HG03196 (cell line): ENCODE results near the gene FERD3L.
"Not testable (repeated sequence)": the region's sequence is repeated elsewhere in the genome, so short reads cannot be mapped to it uniquely, and the experiment has no call there.

ENCODE experiments used
- ATAC-seq: cut with Tn5 transposase; IDR thresholded peaks from one replicate; pipeline ENCODE4 v1.9.1; 2021; ENCODE audit not compliant: unreplicated experiment

Gene FERD3L, protein sequence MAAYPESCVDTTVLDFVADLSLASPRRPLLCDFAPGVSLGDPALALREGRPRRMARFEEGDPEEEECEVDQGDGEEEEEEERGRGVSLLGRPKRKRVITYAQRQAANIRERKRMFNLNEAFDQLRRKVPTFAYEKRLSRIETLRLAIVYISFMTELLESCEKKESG

GRCh38 chr7:19144661-19145433 is at the start of gene FERD3L:
Gene FERD3L, minus strand, starts transcription at chr7:19145421. Its CDS starts 59 bp downstream, at chr7:19145362.
- ATAC-seq: no peak

GRCh38 chr7:19194417-19194816 is 49.2 kb upstream of the FERD3L start:
- ATAC-seq: not testable (repeated sequence)

- ATAC-seq: no peak
Measured at GRCh38 chr7:19181634-19182033, 36.4 kb upstream of the FERD3L start.

DNA sequence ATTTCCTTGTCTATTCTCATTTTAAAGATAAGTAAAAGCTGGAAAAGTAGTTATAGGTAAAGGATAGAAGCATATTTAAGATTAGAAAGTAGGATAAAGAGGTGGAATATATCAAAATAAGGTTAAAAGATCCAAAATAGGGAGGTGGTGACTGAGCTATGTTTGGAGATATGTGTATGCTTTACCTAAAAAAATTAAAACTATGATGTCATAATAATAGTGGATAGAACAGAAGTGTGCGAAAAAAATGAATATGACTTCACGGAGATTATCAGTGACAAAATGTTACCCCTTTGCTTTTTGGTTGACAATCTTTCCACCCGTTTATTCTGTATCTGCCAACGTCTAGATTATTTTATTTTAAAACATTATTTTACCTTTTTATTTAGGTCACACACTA is 33.4 kb upstream of the FERD3L start:
- no peak for ATAC-seq

- ATAC-seq: no peak
Measured at GRCh38 chr7:19177269-19177668, 32.0 kb upstream of the FERD3L start.

DNA sequence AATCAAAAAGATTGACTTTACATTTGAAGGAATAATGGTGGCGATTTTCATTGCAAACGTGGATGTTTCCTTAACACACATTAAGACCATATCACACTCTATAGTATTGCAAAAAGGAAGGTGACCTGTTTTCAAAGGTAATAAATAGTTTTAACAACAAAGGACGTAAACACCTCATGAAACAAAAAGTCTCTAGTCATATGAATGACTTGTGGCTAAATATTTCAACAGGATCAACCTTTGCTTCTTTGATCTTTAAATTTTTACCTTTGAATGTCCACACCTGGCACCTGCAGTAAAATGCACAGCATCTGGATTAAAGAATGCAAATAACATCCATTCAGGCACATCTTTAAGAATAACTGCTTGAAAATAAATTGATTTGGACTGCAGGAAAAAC is 30.0 kb upstream of the FERD3L start:
- ATAC-seq: no peak

DNA sequence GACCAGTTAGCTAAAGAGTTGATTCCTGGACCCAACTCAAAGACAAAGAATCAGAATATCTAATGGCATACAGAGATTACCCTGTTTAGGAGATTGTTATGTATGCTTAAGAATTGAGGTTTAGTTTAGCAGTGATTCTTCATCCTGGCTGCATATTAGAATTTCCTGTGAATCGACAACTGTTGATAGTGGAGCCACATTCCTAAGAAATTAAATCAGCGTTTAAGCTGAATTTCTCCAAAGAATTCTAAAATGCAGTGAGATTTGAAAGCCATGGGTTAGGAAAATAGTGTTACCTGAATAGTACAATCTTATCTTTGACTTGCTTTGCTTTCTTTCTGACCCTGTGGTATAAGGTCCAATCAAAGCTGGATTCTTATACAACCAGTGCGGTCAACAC is 16.4 kb upstream of the FERD3L start:
- ATAC-seq: no peak

GRCh38 chr7:19146699-19147098 is 1.5 kb upstream of the FERD3L start:
- no peak for ATAC-seq

GRCh38 chr7:19145434-19146115 is 354 bp upstream of the FERD3L start:
- ATAC-seq: no peak

DNA sequence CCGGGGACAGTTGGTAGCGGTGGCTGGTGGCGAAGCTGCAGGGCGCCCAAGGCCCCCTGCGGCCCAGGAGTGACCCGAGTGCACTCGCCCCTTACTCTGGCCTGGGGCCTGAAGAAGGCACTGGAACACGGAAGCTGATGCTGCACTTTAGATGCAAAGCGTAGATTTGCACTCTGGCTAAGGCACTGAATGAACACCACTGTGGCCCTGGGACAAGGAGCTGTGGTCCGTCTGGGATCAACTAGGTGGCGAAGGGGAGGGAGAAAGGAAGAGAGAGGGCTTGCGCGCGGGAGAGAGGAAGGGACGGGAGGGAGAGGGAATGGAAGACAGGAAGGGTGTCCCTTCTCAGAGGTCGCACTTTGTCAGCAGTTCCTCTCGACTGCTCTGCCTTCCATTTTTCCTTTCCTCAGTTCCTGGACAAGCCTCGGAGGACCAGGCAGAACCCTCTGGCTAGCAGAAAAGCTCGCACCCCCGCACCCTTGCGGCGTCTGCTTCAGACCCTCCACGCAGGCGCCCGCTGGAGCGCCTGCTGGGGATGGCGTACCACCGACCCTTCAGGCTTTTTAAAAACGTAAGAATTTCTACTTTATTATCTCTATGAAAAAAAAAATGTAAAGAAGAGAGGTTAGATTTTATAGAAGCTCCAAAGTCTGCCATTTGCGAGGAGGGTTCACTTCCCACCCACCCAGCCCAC is 1.2 kb downstream of the FERD3L start:
- ATAC-seq: no peak

DNA sequence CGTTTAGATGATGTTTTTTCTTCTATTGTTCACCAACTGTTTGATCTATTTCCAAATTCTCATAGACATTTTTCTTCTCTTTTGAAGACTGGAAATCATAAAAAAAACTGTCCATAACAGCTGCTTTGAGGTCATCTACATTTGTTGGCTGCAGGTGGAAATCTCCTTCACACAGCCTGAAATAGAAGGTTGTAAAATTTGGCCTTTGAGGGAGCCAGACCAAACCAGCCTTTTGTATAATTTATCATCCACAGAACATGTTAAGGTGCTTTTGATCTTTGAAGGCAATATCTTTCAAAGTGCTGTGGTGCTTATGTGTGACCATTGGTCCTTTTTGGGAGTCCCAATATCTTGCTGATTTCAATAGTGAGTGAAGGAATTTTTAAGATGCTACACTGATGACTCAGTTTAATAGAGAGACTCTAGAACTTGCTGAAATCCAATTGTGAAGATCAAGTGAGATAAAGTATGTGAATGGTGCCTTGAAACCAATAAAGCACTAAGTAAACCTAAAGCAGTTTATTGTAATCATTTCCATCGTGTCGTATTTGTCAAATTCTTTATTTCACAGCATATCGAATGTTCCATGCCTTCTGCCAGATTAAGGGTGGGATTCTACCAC is 5.4 kb downstream of the FERD3L start:
- no peak for ATAC-seq

GRCh38 chr7:19133886-19134285 is 11.3 kb downstream of the FERD3L start:
- no peak for ATAC-seq

GRCh38 chr7:19133390-19133789 is 11.8 kb downstream of the FERD3L start:
- no peak for ATAC-seq

DNA sequence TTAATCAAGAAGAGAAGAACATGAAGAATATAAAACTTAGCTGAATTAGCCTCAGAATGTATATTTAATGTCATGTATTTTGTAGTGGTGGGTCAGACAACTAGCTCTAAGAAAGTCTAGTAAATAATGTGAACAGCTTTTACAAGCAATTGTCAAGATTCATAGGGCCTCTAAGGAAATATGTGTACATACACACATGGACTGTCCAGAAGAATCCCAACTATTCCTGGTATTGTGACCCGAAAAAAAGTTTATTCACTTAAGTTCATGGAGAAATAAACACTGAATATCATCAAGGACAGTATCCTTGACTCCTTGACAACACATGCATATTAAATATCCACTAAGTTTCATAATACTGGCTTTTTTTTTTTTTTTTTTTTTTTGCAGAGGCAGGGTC is 16.4 kb downstream of the FERD3L start:
- ATAC-seq: no peak

GRCh38 chr7:19121977-19122588 is 23.1 kb downstream of the FERD3L start:
- ATAC-seq: no peak

- ATAC-seq: no peak
Measured at GRCh38 chr7:19119870-19120486, 25.2 kb downstream of the FERD3L start.

DNA sequence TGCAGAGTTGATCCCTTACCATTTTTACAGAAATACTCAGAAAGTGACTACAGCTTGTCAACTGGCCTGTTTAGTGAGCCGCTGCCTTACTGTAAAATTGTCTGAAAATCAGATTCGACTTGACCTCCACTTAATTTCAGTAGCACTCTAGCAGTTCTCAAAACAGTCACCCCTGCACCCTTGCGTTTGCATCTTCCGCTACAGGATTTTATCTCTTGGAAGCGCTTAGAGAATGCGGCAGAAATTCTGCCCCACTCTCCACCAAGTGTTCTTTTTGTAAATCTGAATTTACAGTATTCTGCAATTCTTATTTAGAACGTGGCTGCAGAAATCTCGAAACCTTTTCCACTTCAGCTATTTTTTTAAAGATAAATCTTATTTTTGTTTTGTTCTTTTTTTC is 25.8 kb downstream of the FERD3L start:
- ATAC-seq: no peak

DNA sequence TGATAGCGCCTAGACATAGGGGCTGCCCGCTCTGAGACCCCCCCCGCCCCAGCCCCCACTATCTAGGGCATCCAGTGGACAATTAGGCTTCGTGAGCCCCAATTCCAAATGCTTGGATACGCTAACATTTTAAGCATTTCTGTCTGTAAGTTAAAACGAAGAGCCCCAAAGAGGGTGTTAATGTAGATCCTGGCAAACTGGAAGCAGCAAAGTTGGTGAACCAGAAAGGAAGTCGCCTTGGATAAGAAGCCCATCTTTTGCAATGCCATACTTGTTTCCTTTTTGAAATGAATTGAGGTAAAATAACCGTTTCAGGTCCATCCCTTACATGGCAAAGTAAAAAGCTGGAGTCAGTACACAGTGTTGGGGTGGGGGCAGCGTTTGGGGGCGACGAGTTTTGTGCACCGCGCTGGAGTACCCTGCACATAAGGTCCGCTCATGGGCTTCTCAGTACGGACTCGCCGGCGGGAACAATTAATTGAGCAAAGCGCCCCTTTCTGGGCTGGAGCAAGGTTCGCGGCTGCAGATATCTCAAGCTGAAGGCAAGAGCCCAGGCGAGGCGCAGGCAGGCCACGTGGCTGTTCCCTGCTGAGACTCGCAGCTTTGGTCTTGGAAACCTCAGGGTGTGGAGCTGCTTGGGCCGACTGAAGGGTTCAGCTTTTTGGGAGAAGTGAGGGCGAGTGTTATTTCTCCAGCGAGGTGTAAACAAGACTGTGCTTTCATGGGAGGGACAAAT is 26.4 kb downstream of the FERD3L start:
- ATAC-seq: no peak

- no peak for ATAC-seq
Measured at GRCh38 chr7:19117870-19118608, 27.2 kb downstream of the FERD3L start.
